A673 (cell line): Measurements from ENCODE around the gene RASGRP1.

ENCODE experiments used
- CTCF ChIP-seq: fragments of 300-800, 200-600 bp; sonication (generic); conservative IDR thresholded peaks from 2 replicates; pipeline ENCODE4 v1.5.1; 2017; ENCODE audit warnings: low read depth, mild to moderate bottlenecking, antibody characterized with exemption, low read length, moderate library complexity, mixed read lengths
- EZH2 ChIP-seq: fragments of 200-600 bp; sonication (generic); IDR thresholded peaks from 2 replicates; pipeline ENCODE4 v1.6.1; 2017; ENCODE audit warnings: borderline replicate concordance, low read depth, mild to moderate bottlenecking, mixed read lengths, antibody characterized with exemption, low read length; ENCODE audit not compliant: poor library complexity, severe bottlenecking

- no peak for TF ChIP-seq CTCF
- no peak for TF ChIP-seq EZH2
Observed at GRCh38 chr15:38506997-38507396, 57.6 kb downstream of the RASGRP1 start.
